Tibial nerve (tissue), 4 donors: ENCODE results near the gene SDK1.

Source experiments
- CTCF ChIP-seq, 5 experiments: fragments of 200-600 bp in 3 of 5; fragments of 450-650 bp in 2 of 5; sonication (generic) in 3 of 5; IDR thresholded peaks; one replicate each; pipeline ENCODE4 v1.5.1; 2016 to 2019; ENCODE audit warnings: antibody characterized with exemption in 5 of 5, mild to moderate bottlenecking in 3 of 5, moderate library complexity in 2 of 5
- EP300 ChIP-seq, 2 donors: sonication (generic); formaldehyde crosslinking; IDR thresholded peaks; one replicate each; pipeline ENCODE4 v1.6.1; 2017; ENCODE audit warnings: antibody characterized with exemption in 2 of 2, mild to moderate bottlenecking in 1 of 2

GRCh38 chr7:3438352-3438751, 137.3 kb downstream of the SDK1 start:
- TF ChIP-seq CTCF (IDR thresholded peaks at IDR 0.05) (no peak), EP300 (IDR thresholded peaks at IDR 0.05) (no peak)
